A549 (cell line): ENCODE results near the gene OXTR.

ENCODE experiments used
- EP300 ChIP-seq, 2 experiments: fragments of >200 bp; sonication (Bioruptor Twin); formaldehyde crosslinking; IDR thresholded peaks; 2 replicates in 1 of 2; 3 replicates in 1 of 2; pipeline ENCODE4 v1.6.1; 2016 to 2017
- HDAC2 ChIP-seq: fragments of 200-600 bp; sonication (generic); IDR thresholded peaks from 2 replicates; pipeline ENCODE4 v1.6.1; 2016
- HOXA7 ChIP-seq: fragments of 250-450 bp; sonication (Bioruptor Pico); IDR thresholded peaks from 2 replicates; pipeline ENCODE4 v1.5.0; 2020; ENCODE audit warnings: mild to moderate bottlenecking, moderate library complexity
- HOXB13 ChIP-seq: fragments of 250-450 bp; sonication (Bioruptor Pico); IDR thresholded peaks from 2 replicates; pipeline ENCODE4 v1.5.0; 2020; ENCODE audit warnings: low read depth, mild to moderate bottlenecking, moderate library complexity
- JUNB ChIP-seq: fragments of >200 bp; sonication (Bioruptor Twin); formaldehyde crosslinking; IDR thresholded peaks from 2 replicates; pipeline ENCODE4 v1.6.1; 2016
- KDM1A ChIP-seq: fragments of 200-600 bp; sonication (generic); IDR thresholded peaks from 2 replicates; pipeline ENCODE4 v1.6.1; 2016; ENCODE audit warnings: low read depth, mild to moderate bottlenecking
- POLR2A ChIP-seq: IDR thresholded peaks from 2 replicates; pipeline ENCODE4 v1.6.1; 2012; ENCODE audit warnings: mild to moderate bottlenecking, low read length
- POLR2AphosphoS2 ChIP-seq: conservative IDR thresholded peaks from 2 replicates; pipeline ENCODE4 v1.6.1; 2012; ENCODE audit warnings: low read length, improper control_type of control experiment, inconsistent platforms
- ZFP36 ChIP-seq: fragments of 450-650 bp; IDR thresholded peaks from 2 replicates; pipeline ENCODE4 v1.6.1; 2014; ENCODE audit warnings: borderline replicate concordance; ENCODE audit not compliant: partially characterized antibody
- TF ChIP-seq, protein P1 (sequence below): fragments of 200-600 bp; sonication (generic); IDR thresholded peaks from 2 replicates; pipeline ENCODE4 v1.6.1; 2016; ENCODE audit warnings: antibody characterized with exemption, mild to moderate bottlenecking, moderate library complexity
- TF ChIP-seq, protein P2 (sequence below): fragments of >200 bp; sonication (Bioruptor Twin); formaldehyde crosslinking; IDR thresholded peaks from 3 replicates; pipeline ENCODE4 v1.5.1; 2016
- TF ChIP-seq, protein P3 (sequence below): IDR thresholded peaks from 2 replicates; pipeline ENCODE4 v1.6.1; 2012
- TF ChIP-seq, protein P4 (sequence below): fragments of 250-450 bp; sonication (Bioruptor Pico); IDR thresholded peaks from 2 replicates; pipeline ENCODE4 v1.5.0; 2021; ENCODE audit warnings: mild to moderate bottlenecking, moderate library complexity, borderline replicate concordance

DNA sequence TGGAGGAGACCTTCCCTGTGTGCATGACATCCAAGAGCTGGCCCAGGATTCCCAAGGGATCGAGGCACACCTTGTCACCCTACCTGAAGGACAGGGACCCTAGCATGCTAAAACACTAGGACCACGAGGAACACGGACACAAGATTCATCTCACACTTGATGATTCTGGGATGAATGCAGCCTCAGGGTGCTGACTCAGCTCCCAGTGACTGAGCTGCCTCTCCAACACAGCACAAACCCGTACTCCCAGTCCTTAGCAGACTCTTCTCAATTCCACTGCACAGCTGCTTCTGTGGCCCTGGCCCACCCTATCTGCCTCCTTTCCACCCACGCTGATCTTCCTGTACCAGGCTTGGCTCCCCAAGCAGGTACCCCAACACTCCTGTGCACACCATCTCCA lies 9.1 kb upstream of the OXTR start:
- TF ChIP-seq, protein P1, sequence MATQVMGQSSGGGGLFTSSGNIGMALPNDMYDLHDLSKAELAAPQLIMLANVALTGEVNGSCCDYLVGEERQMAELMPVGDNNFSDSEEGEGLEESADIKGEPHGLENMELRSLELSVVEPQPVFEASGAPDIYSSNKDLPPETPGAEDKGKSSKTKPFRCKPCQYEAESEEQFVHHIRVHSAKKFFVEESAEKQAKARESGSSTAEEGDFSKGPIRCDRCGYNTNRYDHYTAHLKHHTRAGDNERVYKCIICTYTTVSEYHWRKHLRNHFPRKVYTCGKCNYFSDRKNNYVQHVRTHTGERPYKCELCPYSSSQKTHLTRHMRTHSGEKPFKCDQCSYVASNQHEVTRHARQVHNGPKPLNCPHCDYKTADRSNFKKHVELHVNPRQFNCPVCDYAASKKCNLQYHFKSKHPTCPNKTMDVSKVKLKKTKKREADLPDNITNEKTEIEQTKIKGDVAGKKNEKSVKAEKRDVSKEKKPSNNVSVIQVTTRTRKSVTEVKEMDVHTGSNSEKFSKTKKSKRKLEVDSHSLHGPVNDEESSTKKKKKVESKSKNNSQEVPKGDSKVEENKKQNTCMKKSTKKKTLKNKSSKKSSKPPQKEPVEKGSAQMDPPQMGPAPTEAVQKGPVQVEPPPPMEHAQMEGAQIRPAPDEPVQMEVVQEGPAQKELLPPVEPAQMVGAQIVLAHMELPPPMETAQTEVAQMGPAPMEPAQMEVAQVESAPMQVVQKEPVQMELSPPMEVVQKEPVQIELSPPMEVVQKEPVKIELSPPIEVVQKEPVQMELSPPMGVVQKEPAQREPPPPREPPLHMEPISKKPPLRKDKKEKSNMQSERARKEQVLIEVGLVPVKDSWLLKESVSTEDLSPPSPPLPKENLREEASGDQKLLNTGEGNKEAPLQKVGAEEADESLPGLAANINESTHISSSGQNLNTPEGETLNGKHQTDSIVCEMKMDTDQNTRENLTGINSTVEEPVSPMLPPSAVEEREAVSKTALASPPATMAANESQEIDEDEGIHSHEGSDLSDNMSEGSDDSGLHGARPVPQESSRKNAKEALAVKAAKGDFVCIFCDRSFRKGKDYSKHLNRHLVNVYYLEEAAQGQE = no peak
- no peak for TF ChIP-seq HOXA7 (CRISPR knock-in tag)
- TF ChIP-seq, protein P2, sequence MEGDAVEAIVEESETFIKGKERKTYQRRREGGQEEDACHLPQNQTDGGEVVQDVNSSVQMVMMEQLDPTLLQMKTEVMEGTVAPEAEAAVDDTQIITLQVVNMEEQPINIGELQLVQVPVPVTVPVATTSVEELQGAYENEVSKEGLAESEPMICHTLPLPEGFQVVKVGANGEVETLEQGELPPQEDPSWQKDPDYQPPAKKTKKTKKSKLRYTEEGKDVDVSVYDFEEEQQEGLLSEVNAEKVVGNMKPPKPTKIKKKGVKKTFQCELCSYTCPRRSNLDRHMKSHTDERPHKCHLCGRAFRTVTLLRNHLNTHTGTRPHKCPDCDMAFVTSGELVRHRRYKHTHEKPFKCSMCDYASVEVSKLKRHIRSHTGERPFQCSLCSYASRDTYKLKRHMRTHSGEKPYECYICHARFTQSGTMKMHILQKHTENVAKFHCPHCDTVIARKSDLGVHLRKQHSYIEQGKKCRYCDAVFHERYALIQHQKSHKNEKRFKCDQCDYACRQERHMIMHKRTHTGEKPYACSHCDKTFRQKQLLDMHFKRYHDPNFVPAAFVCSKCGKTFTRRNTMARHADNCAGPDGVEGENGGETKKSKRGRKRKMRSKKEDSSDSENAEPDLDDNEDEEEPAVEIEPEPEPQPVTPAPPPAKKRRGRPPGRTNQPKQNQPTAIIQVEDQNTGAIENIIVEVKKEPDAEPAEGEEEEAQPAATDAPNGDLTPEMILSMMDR = no peak
- TF ChIP-seq POLR2AphosphoS2 = no peak
- TF ChIP-seq KDM1A = no peak
- TF ChIP-seq, protein P3, sequence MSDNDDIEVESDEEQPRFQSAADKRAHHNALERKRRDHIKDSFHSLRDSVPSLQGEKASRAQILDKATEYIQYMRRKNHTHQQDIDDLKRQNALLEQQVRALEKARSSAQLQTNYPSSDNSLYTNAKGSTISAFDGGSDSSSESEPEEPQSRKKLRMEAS = no peak
- TF ChIP-seq ZFP36 = no peak
- TF ChIP-seq POLR2A = no peak
- TF ChIP-seq EP300 (IDR thresholded peaks at IDR 0.05) = no peak
- TF ChIP-seq HOXB13 (CRISPR knock-in tag) = no peak
- TF ChIP-seq JUNB = no peak
- TF ChIP-seq, protein P4, sequence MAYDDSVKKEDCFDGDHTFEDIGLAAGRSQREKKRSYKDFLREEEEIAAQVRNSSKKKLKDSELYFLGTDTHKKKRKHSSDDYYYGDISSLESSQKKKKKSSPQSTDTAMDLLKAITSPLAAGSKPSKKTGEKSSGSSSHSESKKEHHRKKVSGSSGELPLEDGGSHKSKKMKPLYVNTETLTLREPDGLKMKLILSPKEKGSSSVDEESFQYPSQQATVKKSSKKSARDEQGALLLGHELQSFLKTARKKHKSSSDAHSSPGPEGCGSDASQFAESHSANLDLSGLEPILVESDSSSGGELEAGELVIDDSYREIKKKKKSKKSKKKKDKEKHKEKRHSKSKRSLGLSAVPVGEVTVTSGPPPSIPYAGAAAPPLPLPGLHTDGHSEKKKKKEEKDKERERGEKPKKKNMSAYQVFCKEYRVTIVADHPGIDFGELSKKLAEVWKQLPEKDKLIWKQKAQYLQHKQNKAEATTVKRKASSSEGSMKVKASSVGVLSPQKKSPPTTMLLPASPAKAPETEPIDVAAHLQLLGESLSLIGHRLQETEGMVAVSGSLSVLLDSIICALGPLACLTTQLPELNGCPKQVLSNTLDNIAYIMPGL = no peak
- TF ChIP-seq HDAC2 = no peak
